K562 (cell line): ENCODE measurements around the gene TBL1XR1. TPM values are rescaled to one million over a fixed set of nuclear protein-coding genes. Genes with fewer than 3 reads are reported as not detected.

ENCODE experiments used
- ATAC-seq: fragments of 200-7000 bp; cut with Tn5 transposase; 3 replicates; pipeline ENCODE4 v1.9.1; 2020; ENCODE audit warnings: moderate library complexity
- BruUV-seq: library from RNA; stranded (reverse); fragments of 400-500 nt; replicated peaks from 2 replicates; lab custom pipeline; 2021; lab: Mats Ljungman, UMichigan
- CTCF ChIA-PET: fragments of 300-600 bp; formaldehyde crosslinking; extraction: SDS; loops from one replicate; lab custom pipeline; 2021; ENCODE audit warnings: low intra/inter-chr PET ratio; lab: Yijun Ruan, JAX
- POLR2A ChIA-PET: fragments of 300-600, 350-650 bp; sonication (Branson Sonifier 250); formaldehyde crosslinking; extraction: SDS; loops from one replicate; lab custom pipeline; 2021; ENCODE audit warnings: antibody characterized with exemption, inconsistent platforms; lab: Yijun Ruan, JAX
- DNase-seq, 4 experiments: peaks; one replicate each; pipeline versions ENCODE4 v3.0.0 to v3.0.0-alpha.2; 2011 to 2018; ENCODE audit warnings: low spot score in 3 of 4, mixed read lengths in 3 of 4; ENCODE audit errors: extremely low read depth in 1 of 4
- FAIRE-seq: peaks from 2 replicates; lab custom pipeline; 2011; peaks lifted over from hg19 to GRCh38; lab: Jason Lieb, UNC
- H2AFZ ChIP-seq: 2 replicates; pipeline ENCODE4 v1.6.0; 2011; ENCODE audit warnings: low read depth, low read length, control low read depth, inconsistent platforms
- H3K27ac ChIP-seq: fragments of 200-600 bp; 3 replicates; pipeline ENCODE4 v1.8.0; 2011; ENCODE audit warnings: low read depth, mild to moderate bottlenecking, control low read depth, inconsistent platforms, low read length, moderate library complexity, mixed read lengths; ENCODE audit errors: extremely low read depth
- H3K27me3 ChIP-seq, 2 experiments: fragments of 300-600 bp in 1 of 2; 2 replicates in 1 of 2; 3 replicates in 1 of 2; pipeline versions ENCODE4 v1.6.0 to v1.8.0; 2011; ENCODE audit warnings: inconsistent platforms in 2 of 2, low read length in 2 of 2, mild to moderate bottlenecking in 1 of 2, mixed read lengths in 1 of 2, moderate library complexity in 1 of 2; ENCODE audit not compliant: control insufficient read depth in 2 of 2, insufficient read depth in 2 of 2
- H3K36me3 ChIP-seq: fragments of 300-600 bp; 3 replicates; pipeline ENCODE4 v1.8.0; 2011; ENCODE audit warnings: mild to moderate bottlenecking, low read length, inconsistent platforms; ENCODE audit not compliant: control insufficient read depth, insufficient read depth
- H3K4me1 ChIP-seq, 2 experiments: fragments of 200-600 bp in 1 of 2; replicated peaks in 1 of 2; 2 replicates in 1 of 2; 3 replicates in 1 of 2; pipeline versions ENCODE4 v1.5.1 to v1.8.0; 2011; ENCODE audit warnings: inconsistent platforms in 2 of 2, low read length in 2 of 2, mild to moderate bottlenecking in 1 of 2, mixed read lengths in 1 of 2, moderate library complexity in 1 of 2; ENCODE audit not compliant: control insufficient read depth in 2 of 2, insufficient read depth in 2 of 2
- H3K4me2 ChIP-seq: 2 replicates; pipeline ENCODE4 v1.6.1; 2011; ENCODE audit warnings: low read length, control low read depth, inconsistent platforms, mixed read lengths; ENCODE audit not compliant: insufficient read depth
- H3K4me3 ChIP-seq: fragments of 200-600 bp; sonication (generic), shearing (Covaris generic); 2 replicates; pipeline ENCODE4 v1.5.1; 2016; ENCODE audit warnings: control low read depth, inconsistent platforms
- H3K79me2 ChIP-seq: fragments of 200-600 bp; 3 replicates; pipeline ENCODE4 v1.8.0; 2011; ENCODE audit warnings: low read length, inconsistent platforms; ENCODE audit not compliant: control insufficient read depth, insufficient read depth
- H3K9ac ChIP-seq, 2 experiments: 2 replicates each; pipeline versions ENCODE4 v1.6.0 to v1.6.1; 2011; ENCODE audit warnings: low read depth in 2 of 2, low read length in 2 of 2, control low read depth in 1 of 2, inconsistent platforms in 1 of 2, mild to moderate bottlenecking in 1 of 2, mixed read lengths in 1 of 2; ENCODE audit not compliant: insufficient read depth in 1 of 2
- H3K9me1 ChIP-seq: one replicate; pipeline ENCODE4 v1.6.0; 2011; ENCODE audit warnings: inconsistent platforms, mild to moderate bottlenecking, low read length, moderate library complexity; ENCODE audit not compliant: control insufficient read depth, insufficient read depth
- H3K9me3 ChIP-seq: replicated peaks from 2 replicates; pipeline ENCODE4 v1.5.1; 2011; ENCODE audit warnings: low read depth, low read length, inconsistent platforms; ENCODE audit not compliant: control insufficient read depth, insufficient read depth
- H4K20me1 ChIP-seq: replicated peaks from 2 replicates; pipeline ENCODE4 v1.6.1; 2011; ENCODE audit warnings: low read length, inconsistent platforms, mixed read lengths; ENCODE audit not compliant: control insufficient read depth, insufficient read depth
- CBX2 ChIP-seq: fragments of 200-600 bp; sonication (generic); IDR thresholded peaks from one replicate; pipeline ENCODE4 v1.6.1; 2012; ENCODE audit warnings: mild to moderate bottlenecking, low read length, inconsistent platforms; ENCODE audit not compliant: insufficient read depth, poor library complexity, severe bottlenecking
- COPS2 ChIP-seq: fragments of 450-650 bp; conservative IDR thresholded peaks from 2 replicates; pipeline ENCODE4 v1.6.1; 2016; ENCODE audit warnings: mild to moderate bottlenecking, moderate library complexity
- PHB2 ChIP-seq: fragments of 450-650 bp; IDR thresholded peaks from 2 replicates; pipeline ENCODE4 v1.6.1; 2017; ENCODE audit warnings: low read depth
- POLR3G ChIP-seq: IDR thresholded peaks from 2 replicates; pipeline ENCODE4 v1.6.1; 2011; ENCODE audit not compliant: insufficient read length, insufficient replicate concordance; ENCODE audit errors: extremely low read depth
- SNRNP70 ChIP-seq: fragments of 200-400 bp; formaldehyde crosslinking; optimal IDR thresholded peaks from 2 replicates; pipeline ENCODE3; 2017; ENCODE audit warnings: low read depth, low read length
- SUPT5H ChIP-seq: fragments of 450-650 bp; IDR thresholded peaks from 2 replicates; pipeline ENCODE4 v1.6.1; 2016
- ZBTB17 ChIP-seq: fragments of 450-650 bp; formaldehyde crosslinking; IDR thresholded peaks from 2 replicates; pipeline ENCODE4 v1.4.0; 2020; ENCODE audit warnings: mild to moderate bottlenecking
- ZNF311 ChIP-seq: fragments of 250-450 bp; sonication (Bioruptor Pico); IDR thresholded peaks from 2 replicates; pipeline ENCODE4 v1.4.0; 2020; ENCODE audit warnings: mild to moderate bottlenecking, moderate library complexity
- ZNF644 ChIP-seq: fragments of 200-800 bp; sonication (Bioruptor generic); IDR thresholded peaks from 2 replicates; pipeline ENCODE4 v1.6.1; 2016; ENCODE audit warnings: low read depth, missing genetic modification characterization, missing compliant biosample characterization
- WGBS: fragments of 100-300 bp; shearing (Covaris generic); methylation state at CpG from one replicate; pipeline ENCODE4 v1.1.6; 2016; ENCODE audit warnings: low coverage, mixed read lengths; ENCODE audit not compliant: insufficient coverage; ENCODE audit errors: missing lambda C conversion rate; 5-methylcytosine and 5-hydroxymethylcytosine counted together
- in situ Hi-C: fragments of 300-500 bp; cut with MboI; formaldehyde crosslinking; loops from 4 replicates; pipeline ENCODE4 v1.15.0; 2018; ENCODE audit warnings: inconsistent platforms, mixed read lengths
- intact Hi-C: fragments of 100-400 bp; cut with micrococcal nuclease; formaldehyde crosslinking; loops from 2 replicates; pipeline ENCODE4 v1.14.2; 2022
- polyA plus RNA-seq, 8 experiments: library from polyadenylated mRNA; depleted of rRNA in 4 of 8; stranded (reverse) in 5 of 8; unstranded in 3 of 8; fragments of >200 nt; fragmentation: Nextera tagmentation in 2 of 8; fragmentation: Illumina TruSeq in 1 of 8; extraction: Ambion mirVana in 2 of 8; extraction: Trizol in 1 of 8; gene quantifications; 2 replicates each; pipeline versions ENCODE4 v1.2.1 to v1.2.3, GENCODE V29; 2011 to 2014; ENCODE audit warnings: inconsistent platforms in 1 of 8, missing spikeins in 1 of 8
- total RNA-seq, 7 experiments: library from RNA; depleted of rRNA in 6 of 7; stranded (reverse); fragments of >200 nt in 6 of 7; fragmentation: Illumina TruSeq in 2 of 7; extraction: Trizol in 2 of 7; gene quantifications; 2 replicates each; pipeline versions ENCODE4 v1.2.1 to v1.2.3, GENCODE V29; 2011 to 2021; ENCODE audit warnings: low replicate concordance in 1 of 7
- TF ChIP-seq, protein P1 (sequence below), 3 experiments: fragments of 200-800 bp in 1 of 3; fragments of 250-450 bp in 1 of 3; fragments of 450-650 bp in 1 of 3; sonication (Bioruptor Pico) in 1 of 3; sonication (Bioruptor generic) in 1 of 3; formaldehyde crosslinking in 1 of 3; IDR thresholded peaks; 2 replicates each; pipeline versions ENCODE4 v1.6.1 to v1.8.0; 2016 to 2022; ENCODE audit warnings: mild to moderate bottlenecking in 2 of 3, missing genetic modification characterization in 2 of 3, missing compliant biosample characterization in 1 of 3, moderate library complexity in 1 of 3
- TF ChIP-seq, protein P2 (sequence below): fragments of 450-650 bp; formaldehyde crosslinking; IDR thresholded peaks from 2 replicates; pipeline ENCODE4 v1.4.0; 2020; ENCODE audit warnings: mild to moderate bottlenecking, moderate library complexity
- TF ChIP-seq, protein P3 (sequence below), 3 experiments: IDR thresholded peaks in 2 of 3; conservative IDR thresholded peaks in 1 of 3; 2 replicates each; pipeline ENCODE4 v1.5.1; 2011 to 2012; ENCODE audit warnings: low read length in 3 of 3, mild to moderate bottlenecking in 3 of 3, control low read depth in 2 of 3, improper control_type of control experiment in 1 of 3, inconsistent platforms in 1 of 3, low read depth in 1 of 3, mixed read lengths in 1 of 3, moderate library complexity in 1 of 3; ENCODE audit not compliant: insufficient read depth in 2 of 3

Gene TBL1XR1
- total and polyA plus RNA-seq, 9 of the 15 experiments (the other 6 are each of a cell fraction or from before 2014, with no cell fraction given), result 19.6 to 171 (median 83.3) TPM

DNA sequence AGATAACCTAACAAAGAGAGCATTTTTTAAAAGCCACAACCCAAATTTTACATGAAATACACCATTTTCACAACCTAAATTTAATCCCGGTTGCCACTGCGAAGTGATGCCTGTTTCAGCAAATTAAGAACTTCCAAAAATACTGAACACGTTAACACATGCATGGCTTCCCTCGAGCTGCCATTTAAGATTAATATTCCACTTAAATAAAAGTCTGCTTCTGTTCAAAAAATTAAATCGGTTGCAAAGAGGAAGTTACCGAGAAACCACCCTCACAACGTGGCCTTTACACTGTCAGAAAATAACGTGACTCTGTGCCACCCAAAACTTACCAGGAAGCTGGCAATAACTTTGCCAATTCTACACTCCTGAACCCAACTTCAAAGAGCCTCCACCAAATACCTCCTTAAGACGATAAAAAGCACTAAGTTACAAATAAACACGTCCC is 1.2 kb downstream of the TBL1XR1 start (continued):
- TF ChIP-seq, protein P1, sequence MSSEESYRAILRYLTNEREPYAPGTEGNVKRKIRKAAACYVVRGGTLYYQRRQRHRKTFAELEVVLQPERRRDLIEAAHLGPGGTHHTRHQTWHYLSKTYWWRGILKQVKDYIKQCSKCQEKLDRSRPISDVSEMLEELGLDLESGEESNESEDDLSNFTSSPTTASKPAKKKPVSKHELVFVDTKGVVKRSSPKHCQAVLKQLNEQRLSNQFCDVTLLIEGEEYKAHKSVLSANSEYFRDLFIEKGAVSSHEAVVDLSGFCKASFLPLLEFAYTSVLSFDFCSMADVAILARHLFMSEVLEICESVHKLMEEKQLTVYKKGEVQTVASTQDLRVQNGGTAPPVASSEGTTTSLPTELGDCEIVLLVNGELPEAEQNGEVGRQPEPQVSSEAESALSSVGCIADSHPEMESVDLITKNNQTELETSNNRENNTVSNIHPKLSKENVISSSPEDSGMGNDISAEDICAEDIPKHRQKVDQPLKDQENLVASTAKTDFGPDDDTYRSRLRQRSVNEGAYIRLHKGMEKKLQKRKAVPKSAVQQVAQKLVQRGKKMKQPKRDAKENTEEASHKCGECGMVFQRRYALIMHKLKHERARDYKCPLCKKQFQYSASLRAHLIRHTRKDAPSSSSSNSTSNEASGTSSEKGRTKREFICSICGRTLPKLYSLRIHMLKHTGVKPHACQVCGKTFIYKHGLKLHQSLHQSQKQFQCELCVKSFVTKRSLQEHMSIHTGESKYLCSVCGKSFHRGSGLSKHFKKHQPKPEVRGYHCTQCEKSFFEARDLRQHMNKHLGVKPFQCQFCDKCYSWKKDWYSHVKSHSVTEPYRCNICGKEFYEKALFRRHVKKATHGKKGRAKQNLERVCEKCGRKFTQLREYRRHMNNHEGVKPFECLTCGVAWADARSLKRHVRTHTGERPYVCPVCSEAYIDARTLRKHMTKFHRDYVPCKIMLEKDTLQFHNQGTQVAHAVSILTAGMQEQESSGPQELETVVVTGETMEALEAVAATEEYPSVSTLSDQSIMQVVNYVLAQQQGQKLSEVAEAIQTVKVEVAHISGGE (CRISPR knock-in tag; IDR thresholded peaks at IDR 0.05), result no peak
- TF ChIP-seq POLR3G, result no peak

DNA sequence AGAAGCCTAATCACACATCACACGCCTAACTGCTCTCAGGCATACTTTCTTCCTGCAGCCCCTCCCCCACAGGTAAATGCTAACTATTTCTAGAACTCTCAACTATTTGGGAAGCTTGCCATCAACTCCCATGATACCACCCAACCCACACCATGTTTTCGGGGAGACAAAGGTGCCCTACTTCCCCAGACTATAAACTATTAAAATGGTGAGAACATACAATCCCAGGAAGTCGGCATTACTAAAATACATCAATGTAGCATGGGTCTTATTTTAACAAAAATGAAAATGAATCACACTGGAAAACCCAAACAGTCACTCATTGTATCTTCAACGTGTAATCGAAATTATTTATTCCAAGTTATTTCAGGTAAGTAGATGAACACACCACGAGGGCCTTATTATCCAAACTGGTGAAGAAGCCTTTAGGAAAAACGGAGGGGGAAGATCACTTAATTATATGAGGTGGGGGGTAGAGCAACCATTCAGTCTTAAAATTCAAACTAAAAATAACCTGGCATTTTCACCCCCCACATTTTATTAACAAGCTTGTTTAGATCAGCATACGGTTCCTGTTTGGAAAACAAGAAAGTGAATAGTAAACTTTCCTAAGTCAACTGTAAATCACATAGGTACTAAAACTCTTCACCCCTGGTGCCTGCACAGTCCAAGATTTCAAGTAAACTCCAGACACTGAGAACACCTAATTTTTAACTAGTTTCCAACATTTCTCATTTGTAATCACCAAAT is 1.9 kb downstream of the TBL1XR1 start:
- peak; percentile 25 for ATAC-seq
- TSS peak; percentile 49 for BruUV-seq
- ChIA-PET POLR2A (interaction anchor here (0.7 to 6.3 kb wide), 15 partner anchors 11 to 411 kb away, joined by 3 to 97 read pairs (median 4); no protein-coding TSS in a partner anchor), CTCF (no interaction called here)
- Histone ChIP-seq H3K36me3 (peaks cover 19% of the 10 kb centered on the region), H3K27ac (peak overlapping the region; percentile 100), H2AFZ (no peak overlapping the region), H3K27me3 (no peaks in the 10 kb centered on the region), H3K4me2 (peak overlapping the region; percentile 94), H3K79me2 (peaks cover 67% of the 10 kb centered on the region), H3K9me1 (peaks cover 3% of the 10 kb centered on the region), H4K20me1 (peaks cover 15% of the 10 kb centered on the region), H3K9me3 (no peaks in the 10 kb centered on the region), H3K4me1 (peaks cover 4 to 36% of the 10 kb centered on the region in 2 experiments), H3K4me3 (peak overlapping the region; percentile 93), H3K9ac (peak overlapping the region; percentile 91 to 99)
- 2% methylated on average over 8 of the region's 8 CpGs for WGBS
- intact Hi-C loops (loop anchor here (2.0 to 10.0 kb wide), 4 partner anchors 15 to 279 kb away; no protein-coding TSS in a partner anchor), in situ Hi-C loops (loop anchor here (5.0 to 10.0 kb wide), 2 partner anchors 141 to 167 kb away; no protein-coding TSS in a partner anchor)
- DNase-seq, result peak in 3 of 4 experiments; percentile 17 to 80 (median 53)
- FAIRE-seq, result peak; percentile 29
- TF ChIP-seq SNRNP70 (no peak), CBX2 (no peak), SUPT5H (no peak), ZNF311 (CRISPR knock-in tag) (no peak), ZNF644 (tag) (no peak), COPS2 (no peak), ZBTB17 (CRISPR knock-in tag) (no peak), PHB2 (no peak)
- TF ChIP-seq, protein P2, sequence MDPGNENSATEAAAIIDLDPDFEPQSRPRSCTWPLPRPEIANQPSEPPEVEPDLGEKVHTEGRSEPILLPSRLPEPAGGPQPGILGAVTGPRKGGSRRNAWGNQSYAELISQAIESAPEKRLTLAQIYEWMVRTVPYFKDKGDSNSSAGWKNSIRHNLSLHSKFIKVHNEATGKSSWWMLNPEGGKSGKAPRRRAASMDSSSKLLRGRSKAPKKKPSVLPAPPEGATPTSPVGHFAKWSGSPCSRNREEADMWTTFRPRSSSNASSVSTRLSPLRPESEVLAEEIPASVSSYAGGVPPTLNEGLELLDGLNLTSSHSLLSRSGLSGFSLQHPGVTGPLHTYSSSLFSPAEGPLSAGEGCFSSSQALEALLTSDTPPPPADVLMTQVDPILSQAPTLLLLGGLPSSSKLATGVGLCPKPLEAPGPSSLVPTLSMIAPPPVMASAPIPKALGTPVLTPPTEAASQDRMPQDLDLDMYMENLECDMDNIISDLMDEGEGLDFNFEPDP, result no peak
- TF ChIP-seq, protein P3, sequence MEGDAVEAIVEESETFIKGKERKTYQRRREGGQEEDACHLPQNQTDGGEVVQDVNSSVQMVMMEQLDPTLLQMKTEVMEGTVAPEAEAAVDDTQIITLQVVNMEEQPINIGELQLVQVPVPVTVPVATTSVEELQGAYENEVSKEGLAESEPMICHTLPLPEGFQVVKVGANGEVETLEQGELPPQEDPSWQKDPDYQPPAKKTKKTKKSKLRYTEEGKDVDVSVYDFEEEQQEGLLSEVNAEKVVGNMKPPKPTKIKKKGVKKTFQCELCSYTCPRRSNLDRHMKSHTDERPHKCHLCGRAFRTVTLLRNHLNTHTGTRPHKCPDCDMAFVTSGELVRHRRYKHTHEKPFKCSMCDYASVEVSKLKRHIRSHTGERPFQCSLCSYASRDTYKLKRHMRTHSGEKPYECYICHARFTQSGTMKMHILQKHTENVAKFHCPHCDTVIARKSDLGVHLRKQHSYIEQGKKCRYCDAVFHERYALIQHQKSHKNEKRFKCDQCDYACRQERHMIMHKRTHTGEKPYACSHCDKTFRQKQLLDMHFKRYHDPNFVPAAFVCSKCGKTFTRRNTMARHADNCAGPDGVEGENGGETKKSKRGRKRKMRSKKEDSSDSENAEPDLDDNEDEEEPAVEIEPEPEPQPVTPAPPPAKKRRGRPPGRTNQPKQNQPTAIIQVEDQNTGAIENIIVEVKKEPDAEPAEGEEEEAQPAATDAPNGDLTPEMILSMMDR (IDR thresholded peaks at IDR 0.05 in 2 of 3, conservative IDR thresholded peaks at IDR 0.05 in 1 of 3; ENCODE audit: insufficient read depth in 2 of 3, low read depth in 1 of 3, low read length in 3 of 3), result no peak
